SIG-M5 (cell line): ENCODE measurements around the gene PLSCR5.

Source experiments
- DNase-seq: peaks from one replicate; lab custom pipeline; 2025; lab: John Stamatoyannopoulos, UW

The PLSCR5 gene

DNA sequence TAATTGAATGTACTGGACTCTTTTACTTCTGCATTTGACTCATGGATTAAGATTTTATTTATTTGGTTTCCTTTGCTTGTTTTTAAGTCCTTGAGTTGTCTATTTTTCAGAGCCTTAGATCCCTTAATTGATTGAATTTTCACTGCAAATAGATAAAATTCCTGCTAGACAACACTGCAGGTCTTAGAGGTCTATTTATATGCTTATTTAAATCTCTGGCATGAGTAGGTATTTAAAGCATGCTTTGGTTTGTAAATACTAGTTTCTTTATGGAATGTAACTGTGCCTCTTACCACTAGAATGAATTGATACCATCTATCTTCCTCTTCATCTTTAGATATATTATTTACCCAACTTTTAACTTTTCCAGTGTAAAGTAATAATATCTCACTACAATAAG, 20.0 kb downstream of the PLSCR5 start:
- DNase-seq = no peak

DNA sequence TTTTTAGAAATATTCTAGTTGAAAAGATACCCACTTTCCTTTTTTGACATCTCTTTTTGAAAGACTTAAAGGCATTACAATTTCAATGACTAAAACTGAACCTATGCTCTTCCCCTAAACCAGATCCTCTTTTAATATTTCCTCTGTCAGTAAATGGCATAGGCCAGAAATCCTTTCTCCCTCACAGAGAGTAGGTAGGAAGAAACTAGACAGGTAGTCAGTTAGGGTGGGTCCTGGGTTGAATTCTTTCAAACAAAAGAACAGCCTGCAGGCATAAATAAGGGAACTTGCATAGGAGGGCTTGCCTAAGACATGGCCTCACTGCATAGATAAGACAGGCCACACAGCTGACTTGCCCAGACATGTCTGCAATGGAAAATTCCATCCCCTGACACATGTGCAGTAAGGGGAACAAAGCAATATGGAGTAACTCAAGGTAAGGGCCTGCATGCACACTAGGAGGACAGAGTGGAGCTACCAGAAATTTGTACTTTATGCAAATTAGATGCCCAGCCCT, 23.1 kb downstream of the PLSCR5 start:
- DNase-seq = no peak

DNA sequence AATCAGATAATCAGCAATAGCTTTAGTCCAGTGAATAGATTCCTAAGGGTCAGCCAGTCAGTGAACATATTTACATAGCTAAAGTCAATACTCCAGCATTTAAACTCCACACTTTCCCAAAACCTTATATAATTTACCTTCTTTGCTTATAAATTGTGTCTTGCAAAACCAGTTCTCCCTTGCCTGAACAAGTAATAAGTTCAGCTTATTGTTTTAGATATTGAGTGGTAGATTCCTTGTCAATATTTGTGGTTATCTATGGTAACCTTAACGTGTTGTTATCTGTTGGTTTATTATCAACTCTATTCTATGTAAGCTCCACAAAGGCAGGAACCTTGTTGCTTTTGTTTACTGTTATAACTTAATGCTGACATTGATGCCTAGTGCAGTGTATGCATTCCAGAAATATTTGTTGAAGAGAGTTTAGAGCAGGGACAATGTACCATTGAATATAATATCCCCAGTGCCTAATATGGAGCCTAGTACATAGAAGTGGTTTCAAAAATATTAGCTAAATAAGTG, 24.0 kb downstream of the PLSCR5 start:
- DNase-seq = no peak

DNA sequence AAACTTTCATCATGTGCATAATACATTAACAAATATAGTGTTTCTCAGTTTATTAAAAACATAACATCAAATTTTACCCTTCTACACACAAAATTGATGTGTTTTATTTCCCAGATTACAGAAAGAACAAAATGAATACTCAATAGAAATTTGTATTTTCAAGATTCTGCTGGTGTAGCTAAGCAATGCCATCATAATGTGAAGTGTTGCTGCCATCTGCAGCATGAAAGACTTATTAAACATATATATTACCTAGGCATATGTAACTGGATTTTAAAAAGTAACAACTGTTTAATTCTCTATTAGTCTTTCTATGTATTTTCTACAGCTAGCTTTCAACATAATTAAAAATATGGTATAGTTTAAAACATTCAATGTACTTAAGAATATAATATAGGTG, 27.5 kb downstream of the PLSCR5 start:
- no peak for DNase-seq

DNA sequence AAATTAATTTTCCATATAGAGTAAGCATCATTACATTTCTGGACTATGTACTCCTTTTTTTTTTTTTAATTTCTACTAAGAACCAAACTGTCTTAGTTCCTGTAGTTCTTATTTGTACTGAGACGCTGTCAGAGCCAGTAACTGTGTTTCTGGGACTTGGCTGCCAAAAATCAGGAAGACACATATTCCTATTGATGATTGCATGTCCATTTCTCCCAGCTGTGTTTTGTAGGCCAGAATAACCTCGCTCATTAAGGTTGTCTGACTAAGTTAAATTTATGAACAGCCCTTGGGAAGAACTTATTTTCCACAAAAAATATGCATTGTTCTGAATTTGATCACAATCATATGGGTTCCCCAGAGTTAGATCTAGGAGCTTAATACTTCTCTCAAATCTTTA, 29.5 kb downstream of the PLSCR5 start:
- DNase-seq = no peak

DNA sequence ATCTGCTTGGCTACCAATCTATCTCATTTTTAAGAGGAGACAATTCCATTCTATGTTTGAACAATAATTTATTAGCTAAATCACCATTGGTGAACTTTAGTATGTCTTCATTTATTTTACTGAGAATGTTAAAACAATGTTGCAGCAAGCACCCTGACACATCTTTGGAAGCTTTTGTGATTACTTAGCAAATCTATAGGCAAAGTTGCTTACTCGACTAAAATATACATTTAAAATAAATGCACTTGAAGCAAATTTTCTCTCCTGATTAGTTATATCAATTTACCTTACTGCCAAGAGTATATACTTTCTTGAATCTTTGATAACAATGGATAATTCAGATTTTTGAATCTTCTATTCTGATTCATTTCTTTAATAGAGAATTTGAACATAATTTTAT, 31.0 kb downstream of the PLSCR5 start:
- no peak for DNase-seq

DNA sequence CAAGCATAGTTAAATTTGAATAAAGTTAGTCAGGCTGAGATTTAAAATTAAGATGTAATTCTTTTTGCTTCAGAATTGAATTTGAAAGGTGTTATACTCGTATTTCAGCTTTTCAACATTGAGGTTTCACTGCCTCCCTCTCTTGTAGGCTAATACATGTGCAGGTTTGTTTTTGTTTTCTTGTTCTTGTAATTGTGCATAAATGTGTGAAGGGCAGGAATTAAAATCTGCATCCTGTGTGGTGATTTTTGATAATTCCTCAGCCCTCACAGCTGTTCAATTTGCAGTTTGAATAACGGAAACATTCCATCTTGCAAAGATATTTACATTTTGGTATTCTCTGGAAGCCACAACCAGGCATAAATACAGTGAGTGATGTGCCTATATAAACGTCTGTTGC, 35.8 kb downstream of the PLSCR5 start:
- no peak for DNase-seq

DNA sequence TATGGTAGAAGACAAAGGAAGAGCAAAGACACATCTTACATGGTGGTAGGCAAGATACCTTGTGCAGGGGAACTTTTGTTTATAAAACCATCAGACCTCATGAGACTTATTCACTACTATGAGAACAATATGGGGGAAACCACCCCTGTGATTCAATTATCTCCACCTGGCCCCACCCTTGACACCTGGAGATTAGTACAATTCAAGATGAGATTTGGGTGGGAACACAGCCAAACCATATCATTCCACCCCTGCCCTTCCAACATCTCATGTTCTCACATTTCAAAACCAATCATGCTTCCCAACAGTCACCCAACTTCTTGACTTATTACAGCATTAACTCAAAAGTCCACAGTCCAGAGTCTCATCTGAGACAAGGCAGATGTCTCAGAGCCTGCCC, 39.0 kb downstream of the PLSCR5 start:
- DNase-seq = no peak

DNA sequence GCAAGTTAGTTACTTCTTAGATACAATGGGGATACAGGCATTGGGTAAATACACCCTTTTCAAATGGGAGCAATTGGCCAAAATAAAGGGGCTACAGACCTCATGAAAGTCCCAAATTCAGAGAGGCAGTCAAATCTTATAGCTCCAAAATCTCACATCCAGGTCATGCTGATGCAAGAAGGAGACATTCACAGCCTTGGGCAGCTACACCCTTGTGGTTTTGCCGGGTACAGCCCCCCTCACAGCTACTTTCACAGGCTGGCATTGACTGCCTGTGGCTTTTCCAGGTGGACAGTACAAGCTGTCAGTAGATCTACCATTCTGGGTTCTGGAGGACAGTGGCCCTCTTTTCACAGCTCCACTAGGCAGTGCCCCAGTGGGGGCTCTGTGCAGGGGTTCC, 43.3 kb downstream of the PLSCR5 start:
- no peak for DNase-seq

DNA sequence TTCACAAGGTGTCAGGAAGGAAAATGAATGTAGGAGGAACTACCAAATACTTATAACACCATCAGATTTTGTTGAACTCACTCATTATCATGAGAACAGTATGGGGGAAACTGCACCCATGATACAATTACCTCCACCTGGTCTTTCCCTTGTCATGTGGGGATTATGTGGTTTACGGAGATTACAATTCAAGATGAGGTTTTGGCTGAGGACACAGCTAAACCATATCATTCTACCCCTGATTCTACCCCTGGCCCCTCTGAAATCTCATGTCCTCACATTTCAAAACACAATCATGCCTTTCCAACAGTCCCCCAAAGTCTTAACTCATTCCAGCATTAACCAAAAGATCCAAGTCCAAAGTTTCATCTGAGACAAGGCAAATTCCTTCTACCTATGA, 43.7 kb downstream of the PLSCR5 start:
- no peak for DNase-seq

DNA sequence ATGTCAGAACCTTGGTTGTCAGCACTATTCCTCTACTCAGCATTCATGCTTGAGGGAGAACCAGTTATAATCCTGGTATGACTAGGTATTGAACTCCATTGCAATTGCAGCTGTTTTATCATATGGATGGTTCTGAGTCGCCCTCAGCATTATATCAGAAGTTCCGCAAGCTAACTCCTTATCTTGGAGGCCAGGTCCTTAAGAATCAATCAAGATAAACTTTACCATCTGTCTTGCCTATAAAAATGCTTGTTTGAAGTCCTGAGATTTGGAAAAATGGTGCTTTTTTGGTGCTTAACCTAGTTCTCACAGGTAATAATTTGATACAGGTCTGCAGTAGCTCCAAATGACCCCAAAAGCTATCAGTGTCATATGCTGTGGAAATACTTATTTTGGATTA, 44.5 kb downstream of the PLSCR5 start:
- DNase-seq = no peak

DNA sequence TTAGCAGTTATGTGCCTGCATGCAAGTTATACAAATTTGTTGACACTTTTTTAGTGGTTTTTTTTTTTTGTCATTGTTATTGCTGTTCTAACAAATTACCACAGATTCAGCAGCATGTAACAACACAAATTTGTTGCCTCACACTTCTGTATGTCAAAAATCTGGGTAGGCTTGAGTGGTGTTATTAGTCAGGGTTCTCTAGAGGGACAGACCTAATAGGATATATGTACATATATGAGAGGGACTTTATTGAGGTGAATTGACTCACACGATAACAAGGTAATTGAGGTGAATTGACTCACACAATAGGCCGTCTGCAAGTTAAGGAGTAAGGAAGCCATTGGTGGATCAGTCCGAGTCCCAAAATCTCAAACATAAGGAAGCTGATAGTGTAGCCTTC, 45.8 kb downstream of the PLSCR5 start:
- DNase-seq = no peak

DNA sequence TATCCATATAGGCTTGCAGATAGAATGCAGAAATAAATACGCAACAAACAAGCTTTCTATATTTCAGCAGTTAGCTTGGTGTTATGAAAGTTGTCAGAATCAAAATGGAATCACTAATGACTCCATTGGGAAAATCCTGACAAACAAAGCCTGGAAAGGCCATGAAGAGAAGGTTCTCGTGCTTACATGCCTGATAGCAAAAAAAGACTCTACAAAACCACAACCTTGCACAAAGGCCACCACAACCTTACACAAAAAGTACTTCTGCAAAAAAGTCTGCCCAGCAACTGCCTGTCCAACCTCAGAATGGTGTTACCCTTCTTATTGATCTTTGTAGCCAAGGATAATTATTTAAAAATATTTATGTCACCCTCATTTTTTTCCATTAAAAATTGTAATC, 46.4 kb downstream of the PLSCR5 start:
- DNase-seq = peak; percentile 41

DNA sequence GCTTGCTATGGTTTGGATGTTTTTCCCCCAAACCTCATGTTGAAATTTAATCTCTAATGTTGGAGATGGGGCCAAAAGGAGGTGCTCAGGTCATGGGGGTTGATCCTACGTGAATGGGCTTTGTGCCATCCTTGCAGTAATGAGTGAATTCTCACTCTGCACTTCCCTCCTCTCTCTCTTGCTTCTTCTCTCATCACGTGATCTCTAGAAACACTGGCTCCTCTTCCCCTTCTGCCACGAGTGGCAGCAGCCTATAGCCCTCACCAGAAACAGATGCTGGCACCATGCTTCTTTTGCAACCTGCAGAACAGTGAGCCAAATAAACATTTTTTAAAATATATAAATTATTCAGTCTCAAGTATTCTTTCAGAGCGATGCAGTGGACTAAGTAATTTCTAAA, 47.4 kb downstream of the PLSCR5 start:
- DNase-seq = no peak

DNA sequence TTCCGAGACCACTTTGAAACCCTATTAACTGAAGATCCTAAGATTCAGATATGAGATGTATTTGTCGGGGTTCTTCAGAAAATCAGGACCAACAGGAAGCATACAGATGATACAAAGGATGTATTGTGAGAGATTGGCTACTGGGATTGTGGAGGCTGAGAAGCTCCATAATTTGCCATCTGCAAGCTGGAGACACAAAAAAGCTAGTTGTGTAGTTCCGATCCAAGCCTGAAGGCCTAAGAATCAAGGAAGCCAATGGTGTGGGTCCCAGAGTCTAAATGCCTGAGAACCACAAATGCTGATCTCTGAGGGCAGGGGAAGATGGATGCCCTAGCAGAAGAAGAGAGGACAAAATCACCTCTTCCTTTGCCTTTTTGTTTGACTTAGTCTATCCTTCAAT, 49.8 kb downstream of the PLSCR5 start:
- DNase-seq = no peak

DNA sequence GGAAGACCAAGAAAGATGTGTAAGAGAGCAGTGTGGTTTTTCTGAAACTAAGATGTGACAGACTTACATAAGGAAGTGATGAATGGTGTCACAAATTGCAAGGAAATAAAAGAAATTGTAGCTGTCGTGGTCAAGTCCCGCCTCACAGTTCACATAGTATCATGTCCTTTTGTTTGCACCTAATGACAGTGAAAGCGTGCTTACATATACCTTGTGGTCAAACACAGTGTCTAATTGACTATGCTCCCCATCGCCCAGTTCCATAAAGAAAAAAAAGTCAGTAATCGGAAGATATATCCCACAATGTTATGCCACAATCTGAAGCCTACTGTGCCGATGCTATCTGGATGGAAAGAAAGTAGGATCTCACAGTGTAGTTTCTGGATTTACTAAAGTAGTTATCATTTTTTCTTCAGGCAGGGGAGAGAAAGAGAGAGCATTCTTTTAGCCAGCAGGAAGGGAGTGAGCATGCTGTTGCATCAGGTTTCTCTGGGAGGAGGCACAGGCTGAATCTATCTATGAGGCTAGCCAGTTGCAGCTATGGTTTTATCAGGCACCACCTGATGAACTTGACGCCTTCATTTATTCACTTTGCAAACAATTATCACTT, 50.9 kb downstream of the PLSCR5 start:
- DNase-seq = no peak

DNA sequence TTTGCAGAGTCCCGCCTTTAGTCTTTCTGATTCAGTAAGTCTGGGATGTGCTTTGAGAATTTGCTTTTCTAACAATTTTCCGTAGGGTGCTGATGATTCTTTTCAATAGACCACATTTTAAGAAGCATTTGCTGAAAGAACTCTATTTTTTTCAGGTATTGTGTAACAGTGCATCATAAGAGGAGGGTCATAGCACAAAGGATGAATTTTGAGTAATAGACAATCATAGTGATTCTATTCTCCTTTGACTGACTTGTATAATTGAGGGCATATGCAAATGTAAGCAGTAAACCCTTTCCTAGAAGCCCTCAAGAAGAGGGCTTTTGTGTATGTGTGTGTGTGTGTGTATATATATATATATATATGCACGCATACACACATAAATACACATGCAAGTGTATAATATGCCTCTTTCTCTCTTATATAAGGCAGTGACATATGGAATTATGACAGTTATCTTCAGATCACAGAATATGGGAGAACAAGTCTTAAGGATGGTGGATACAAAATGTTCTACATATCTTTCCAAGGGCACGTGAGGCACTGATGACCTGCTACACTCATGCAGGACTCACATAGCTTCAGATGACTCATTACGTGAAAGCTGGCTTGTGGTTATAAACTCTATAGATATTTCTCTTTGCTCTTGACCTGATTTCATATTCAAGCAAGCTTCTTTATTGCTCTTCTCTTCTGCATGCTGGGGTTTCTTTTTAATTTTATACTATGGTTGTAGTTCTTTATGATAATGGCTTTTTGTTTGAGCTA, 54.2 kb downstream of the PLSCR5 start:
- DNase-seq = no peak

DNA sequence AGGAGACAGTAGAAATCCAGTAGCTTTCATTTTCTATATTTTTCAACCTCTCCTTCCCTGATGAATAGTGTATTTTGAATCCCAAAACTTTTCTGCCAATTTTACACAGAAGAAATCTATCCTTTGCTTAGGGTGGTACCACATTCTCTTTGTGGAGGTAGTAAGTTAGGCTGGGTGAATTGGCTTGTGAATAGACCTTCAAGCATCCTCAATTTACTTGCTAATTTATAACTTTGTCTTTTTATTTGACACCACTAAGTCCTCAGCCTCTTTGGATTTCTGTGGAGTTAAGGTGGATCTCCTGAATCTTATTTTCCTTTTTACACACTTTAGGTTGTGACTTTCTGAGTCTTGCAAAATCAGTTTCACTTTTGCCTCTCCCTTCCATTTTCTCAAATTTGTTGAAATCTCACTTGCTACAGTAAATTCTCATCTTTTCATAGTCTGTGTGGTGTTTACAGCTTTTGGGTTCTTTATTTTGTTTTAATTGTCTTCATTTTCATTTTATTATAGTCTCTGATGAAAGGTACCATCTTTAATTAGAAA, 55.0 kb downstream of the PLSCR5 start:
- no peak for DNase-seq

DNA sequence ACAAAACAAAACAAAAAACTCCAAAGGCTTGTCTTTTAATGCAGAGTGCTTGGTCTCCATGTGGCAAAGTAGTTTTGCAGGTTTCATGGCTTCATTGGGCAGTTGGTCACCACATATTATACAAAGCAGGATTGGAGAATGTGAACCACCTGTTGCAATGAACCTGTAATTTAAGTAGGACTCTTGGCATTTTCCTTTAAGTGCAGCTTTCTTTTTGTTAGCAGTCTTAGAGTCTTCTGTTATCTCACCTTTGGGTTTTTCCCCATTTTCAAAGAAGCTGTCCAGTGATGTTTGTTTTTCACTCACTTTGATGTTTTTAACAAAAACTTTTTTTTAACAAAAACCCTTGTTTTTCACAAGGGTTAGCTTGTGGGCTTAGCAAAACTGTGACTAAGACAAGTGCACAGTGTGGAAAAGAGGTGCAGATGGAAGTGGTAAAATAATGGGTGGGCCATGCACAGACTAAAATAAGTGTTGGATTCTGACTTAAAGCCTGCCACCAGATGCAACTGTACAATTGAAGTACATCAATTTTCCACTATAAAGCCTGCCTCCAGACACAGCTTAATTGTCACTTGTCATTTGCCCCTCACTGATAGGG, 57.8 kb downstream of the PLSCR5 start:
- DNase-seq = no peak

DNA sequence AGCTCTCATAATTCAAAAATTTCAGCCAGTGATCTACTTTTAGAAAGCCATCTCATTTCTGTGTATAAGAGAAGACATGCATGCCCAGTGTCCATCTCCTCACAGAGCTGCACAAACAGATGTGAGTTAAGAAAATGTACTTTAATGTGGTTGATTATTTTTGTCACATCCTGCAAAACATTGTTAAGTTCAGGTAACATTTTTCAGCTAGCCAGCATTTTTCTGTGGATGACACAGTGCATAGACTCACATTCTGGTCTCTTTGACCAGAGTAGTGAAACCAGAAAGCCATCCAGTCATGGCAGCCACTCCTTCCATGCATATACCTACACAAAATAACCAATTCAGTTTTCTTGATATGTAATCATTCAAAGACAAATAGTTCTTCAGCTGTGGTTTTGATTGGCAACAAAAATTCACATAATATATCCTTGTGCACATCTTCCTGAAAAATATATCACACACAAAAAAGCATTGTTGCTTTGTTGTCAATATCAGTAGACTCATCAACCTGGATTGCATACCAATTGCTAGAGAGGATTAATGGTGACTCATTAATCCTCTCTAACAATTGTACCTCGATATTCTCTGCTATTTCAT, 58.7 kb downstream of the PLSCR5 start:
- DNase-seq = no peak

DNA sequence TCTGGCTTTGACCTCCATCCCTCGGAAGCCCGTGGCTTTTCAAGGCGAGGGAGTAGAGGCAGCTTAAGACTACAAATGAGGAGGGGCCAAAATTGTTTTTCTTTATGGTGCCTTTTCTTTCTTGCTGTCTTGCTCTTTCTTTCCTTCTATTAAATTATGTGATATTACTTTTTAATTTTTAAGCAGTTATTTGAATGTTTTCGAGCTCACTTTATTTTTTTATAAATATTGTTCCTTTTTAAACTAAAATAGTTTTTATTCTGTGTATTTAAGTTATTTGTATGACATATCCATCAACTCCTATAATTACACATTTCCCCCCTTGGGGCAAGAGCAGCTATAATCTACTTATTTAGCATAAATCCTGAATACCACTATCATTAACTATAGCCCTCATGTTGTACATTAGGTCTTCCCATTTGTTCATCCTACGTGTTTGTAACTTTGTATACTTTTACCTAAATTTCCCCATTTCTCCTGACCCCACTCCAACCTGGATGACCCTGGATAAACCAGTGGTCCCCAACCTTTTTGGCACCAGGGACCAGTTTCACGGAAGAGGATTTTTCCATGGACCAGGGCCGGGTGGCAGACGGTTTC, 60.1 kb downstream of the PLSCR5 start:
- no peak for DNase-seq
